ENCODE measurements around the gene RNMT.
"Not testable (repeated sequence)": the region's sequence is repeated elsewhere in the genome, so short reads cannot be mapped to it uniquely, and the experiment has no call there.

The RNMT gene

DNA sequence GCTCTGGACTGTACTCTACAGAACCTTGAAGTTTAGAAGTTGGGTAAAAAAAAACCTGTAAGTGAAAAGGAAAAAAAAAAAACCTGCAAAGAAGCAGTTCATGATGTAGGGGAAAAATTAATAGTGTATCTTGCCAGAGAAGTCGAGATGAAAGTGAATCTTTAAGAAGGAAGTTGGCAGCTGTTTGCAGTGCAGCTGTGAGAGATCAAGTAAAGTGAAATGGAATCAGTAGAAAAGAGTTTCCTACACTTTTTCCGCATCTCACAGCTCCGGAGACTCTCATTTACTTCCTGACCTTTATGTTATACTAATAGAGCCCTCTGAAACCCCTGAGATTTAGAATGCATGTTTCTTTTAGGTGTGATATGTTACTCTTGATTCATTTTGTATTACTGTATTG, 19.2 kb downstream of the RNMT start:
- DNase-seq: no peak

GRCh38 chr18:13746633-13747032, 20.2 kb downstream of the RNMT start:
- DNase-seq: no peak

DNA sequence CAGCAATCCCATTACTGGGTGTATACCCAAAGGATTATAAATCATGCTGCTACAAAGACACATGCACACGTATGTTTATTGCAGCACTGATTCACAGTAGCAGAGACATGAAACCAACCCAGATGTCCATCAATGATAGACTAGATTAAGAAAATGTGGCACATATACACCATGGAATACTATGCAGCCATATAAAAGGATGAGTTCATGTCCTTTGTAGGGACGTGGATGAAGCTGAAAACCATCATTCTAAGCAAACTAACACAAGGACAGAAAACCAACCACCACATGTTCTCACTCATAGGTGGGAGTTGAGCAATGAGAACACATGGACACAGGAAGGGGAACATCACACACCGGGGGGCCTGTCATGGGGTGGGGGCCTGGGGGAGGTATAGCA, 25.1 kb downstream of the RNMT start:
- not testable (repeated sequence) for DNase-seq

DNA sequence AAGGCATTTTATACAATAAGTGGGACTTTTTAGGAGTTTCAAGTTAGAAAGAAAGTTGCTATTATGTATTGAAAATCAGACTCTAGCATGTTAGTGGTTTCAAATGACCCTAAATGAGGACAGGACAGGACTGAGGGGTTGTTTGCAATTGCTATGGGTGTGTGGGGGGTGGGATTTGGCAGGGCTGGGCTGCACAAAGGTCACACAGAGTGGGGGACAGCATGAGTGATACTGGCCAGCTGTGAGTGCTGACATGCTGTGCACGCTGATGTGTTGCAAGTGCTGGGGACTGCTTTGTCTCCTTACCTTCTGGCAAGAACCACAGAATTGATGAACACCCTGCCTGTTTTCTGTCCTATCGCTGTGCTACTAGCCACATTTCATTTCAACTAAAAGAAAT, 29.8 kb downstream of the RNMT start:
- no peak for DNase-seq

DNA sequence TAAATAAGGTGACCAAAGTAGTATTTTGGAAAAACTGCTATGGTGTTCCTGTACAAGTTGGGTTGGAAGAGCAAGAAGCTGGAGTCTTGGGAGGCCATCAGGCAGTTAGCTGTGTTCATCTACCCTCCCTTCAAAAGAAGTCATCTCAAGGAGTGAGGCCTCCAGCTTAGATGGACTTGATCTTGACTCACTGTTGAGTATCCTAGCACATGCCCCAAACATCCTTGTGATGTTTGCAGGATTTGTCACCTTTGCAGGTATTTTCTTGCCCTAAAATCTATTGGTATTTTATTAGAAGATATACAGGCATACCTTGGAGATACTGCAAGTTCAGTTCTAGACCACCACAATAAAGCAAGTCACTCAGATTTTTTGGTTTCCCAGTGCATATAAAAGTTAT, 30.2 kb downstream of the RNMT start:
- DNase-seq: no peak

GRCh38 chr18:13758622-13759021, 32.1 kb downstream of the RNMT start:
- DNase-seq: no peak

- no peak for DNase-seq
Measured at GRCh38 chr18:13760047-13760446, 33.6 kb downstream of the RNMT start.

DNA sequence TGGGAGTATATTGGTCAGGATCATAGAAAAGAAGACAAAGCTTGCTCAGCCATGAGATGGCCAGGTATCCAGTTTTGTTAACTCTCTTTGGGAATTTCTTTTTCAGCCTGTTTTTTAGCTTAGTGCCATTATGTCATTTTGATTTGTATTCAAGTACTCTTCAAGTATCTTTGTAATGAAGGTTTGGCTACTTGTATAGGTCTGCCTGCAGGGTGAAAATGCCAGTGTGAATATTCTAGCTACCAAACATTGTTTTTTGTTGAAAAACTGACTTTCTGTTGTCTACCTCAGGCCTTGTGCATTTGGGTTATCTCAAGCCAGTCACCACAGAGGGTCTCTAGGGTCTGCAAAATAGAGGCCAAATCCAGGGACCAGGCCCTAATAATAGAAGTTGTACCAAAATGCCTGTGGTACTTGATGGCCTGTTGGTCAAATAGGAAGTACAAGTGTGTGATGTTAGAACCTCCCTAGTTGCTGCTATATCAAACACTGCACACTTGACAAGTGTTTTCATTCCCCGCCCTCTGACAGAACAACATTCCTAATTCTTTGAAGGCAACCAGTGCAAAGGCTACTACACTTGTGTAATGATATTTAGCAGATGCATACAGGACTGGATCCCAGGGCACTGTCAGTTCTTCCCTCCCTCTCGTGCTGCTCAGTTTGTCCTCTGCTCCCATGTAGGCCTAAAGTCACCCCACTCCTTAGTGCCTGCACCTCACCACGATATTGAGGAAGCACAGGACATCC, 36.4 kb downstream of the RNMT start:
- DNase-seq: no peak

GRCh38 chr18:13775058-13775457, 48.6 kb downstream of the RNMT start:
- no peak for DNase-seq

GRCh38 chr18:13791181-13791580, 64.7 kb downstream of the RNMT start:
- no peak for DNase-seq

- no peak for DNase-seq
Measured at GRCh38 chr18:13793819-13794218, 67.3 kb downstream of the RNMT start.

DNA sequence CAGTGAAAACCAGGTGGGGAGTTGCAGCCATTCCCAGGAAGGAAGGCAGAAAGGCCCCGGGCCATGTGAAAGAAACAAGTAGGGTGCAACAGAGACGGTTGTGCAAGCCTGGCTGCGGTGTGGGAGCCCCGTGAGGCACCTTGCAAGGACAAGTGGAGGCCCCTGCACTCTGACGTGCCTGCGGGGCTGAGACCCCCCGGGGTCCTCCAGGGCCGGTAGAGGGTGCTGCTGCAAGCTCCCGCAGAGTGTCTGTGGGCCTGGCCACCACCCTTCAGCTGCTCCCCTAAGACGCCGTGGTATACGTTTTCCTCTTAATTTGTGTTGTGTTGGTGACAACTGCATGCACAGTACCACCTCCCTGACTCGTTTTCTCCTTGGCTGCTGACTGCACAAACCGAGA, 70.0 kb downstream of the RNMT start:
- DNase-seq: no peak

- no peak for DNase-seq
Measured at GRCh38 chr18:13797157-13797611, 70.7 kb downstream of the RNMT start.

- no peak for DNase-seq
Measured at GRCh38 chr18:13799396-13799795, 72.9 kb downstream of the RNMT start.

- DNase-seq: peak; percentile 32
Measured at GRCh38 chr18:13800505-13801259, 74.2 kb downstream of the RNMT start.

DNA sequence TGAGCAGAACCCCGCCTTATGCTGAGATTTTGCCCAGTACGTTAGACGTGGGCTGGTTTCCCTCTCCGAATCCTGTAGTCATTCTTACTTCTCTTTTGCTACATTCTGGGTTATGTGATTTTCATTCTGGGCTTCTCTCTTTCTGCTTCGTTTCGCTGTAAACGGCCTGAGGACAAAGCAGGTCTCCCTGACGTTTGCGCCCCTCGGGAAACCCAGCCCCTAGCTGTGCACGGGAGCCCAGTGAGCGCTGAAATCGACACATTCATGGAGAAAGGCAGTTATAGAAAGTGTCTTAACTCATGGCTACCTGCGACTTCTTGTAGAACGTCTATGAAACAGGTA, 74.8 kb downstream of the RNMT start:
- DNase-seq: no peak

GRCh38 chr18:13804305-13804704, 77.8 kb downstream of the RNMT start:
- DNase-seq: no peak

DNA sequence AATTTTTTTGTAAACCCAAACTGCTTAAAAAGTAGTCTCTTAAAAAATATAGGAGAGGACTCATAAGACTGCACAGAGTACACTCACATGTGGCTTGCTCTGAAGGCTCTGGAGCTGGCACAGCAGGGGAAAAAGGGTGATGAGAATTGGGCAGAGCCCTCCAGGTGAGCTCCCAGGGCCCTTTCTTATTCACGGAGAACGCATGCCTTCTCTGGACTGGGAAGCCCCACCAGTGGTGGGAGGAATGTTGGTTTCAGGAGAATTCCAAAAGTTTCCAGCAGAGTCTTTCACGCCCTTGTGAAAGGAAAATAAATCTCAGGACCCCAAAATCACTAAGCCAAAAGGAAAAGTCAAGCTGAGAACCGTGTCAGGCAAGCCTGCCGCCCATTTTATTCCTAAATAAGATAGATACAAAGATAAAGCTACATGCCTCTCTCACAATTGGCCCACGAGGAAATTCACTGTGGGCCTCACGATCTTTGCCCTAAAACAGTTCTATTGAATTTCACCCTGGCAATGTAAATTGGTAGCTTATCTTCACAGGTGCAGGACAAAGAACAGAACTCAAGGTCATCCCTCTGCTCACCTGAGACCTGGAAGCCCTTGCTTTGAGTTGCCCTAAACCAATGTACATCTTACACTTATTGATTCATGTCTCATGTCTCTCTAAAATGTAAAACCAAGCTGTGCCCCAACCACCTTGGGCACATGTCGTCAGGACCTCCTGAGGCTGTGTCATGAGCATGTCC, 82.0 kb downstream of the RNMT start:
- no peak for DNase-seq

DNA sequence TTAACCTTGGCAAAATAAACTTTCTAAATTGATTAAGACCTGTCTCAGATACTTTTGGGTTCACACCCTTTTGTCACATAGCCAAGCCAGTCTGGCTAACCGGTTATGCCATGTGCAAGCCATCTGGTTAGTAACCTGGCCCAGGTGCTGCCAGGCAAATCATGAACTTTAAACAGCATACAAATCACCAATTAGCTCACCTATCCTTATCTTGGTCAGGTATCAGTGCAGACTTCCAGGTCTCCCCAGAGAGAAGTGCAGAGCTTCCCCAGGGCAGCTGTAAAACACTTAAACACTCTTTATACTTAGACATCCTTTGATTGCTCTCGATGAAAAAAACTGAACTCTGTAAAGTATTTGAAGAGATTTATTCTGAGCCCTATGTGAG, 82.6 kb downstream of the RNMT start:
- DNase-seq: no peak

DNA sequence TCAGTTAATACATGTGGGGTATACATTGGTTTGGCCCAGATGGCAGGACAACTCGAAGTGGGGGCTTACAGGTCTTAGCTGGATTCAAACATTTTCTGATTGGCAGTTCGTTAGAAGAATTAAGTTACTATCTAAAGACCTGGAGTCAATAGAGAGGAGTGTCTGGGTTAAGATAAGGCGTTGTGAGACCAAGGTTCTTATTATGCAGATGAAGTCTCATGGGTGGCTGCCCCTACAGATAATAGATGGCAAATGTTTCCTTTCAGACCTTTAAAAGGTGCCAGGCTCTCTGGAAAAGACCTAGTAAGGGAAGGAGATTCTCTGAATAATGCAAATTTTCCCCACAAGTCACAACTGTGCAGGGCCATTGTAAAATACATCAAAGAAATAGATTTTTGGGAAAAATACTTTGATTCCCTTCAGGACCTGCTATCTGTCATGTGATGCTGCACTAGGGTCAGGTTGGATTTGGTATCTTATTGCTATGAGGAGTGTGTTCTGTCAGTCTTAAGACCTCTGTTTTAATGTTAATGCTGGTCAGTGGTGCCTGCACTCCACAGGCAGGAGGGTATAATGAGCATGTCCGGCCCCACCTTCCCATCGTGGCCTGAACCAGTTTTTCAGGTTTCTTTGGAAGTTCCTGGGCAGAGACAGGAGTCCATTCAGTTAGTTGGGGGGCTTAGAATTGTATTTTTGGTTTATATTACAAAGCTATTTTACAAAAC, 83.2 kb downstream of the RNMT start:
- DNase-seq: no peak

GRCh38 chr18:13810950-13811485, 84.5 kb downstream of the RNMT start:
- no peak for DNase-seq

DNA sequence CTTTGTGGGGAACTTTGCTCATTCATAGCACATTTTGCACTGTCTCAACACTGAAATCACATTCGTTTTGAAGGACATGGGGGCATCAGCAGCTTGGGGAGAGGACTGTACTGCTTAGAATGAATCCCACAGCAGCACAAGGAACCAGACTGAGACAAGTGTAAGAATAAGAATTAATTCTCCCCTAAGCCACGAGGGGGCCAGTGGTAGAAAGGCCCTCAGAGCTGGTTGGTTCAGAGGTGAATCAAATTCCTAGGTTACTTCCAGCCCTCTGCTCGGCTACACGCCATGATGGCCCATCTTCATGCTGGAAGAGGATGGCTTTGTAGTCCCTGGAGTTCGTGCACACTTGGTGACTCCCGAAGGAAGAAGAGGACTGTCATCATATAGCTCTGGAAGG, 85.5 kb downstream of the RNMT start:
- DNase-seq: no peak

DNA sequence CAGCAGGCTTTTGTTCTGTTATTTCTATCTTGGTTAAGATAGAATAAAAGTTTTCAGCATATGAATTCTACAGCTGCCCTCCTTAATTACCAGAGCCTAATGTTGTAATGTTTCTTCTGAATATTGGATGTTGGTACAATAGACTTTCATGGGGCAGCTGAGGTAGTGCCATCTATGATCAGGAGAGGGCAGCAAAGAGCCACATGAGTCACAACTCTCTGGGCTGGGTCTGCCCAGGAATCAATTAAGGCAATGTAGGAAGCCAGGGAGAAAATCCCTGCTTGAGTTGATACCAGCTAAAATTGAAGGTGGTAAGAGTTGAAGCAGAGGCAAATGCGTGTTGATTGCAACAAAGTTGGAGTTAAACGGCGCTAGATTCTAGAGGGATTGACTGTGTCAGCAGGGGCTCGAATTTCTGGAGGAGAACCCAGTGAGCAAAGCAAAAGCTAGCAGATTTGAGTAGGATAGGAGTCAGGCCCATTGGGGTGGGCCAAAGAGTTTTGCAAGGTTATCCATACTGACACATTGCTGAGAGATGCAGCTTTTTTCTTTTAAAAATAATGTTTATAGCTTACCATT, 86.9 kb downstream of the RNMT start:
- DNase-seq: peak; percentile 32

Measured in SHP77 treated with DMSO at 0.1 percent for 48 hours (cell line).